Panc1 (cell line): ENCODE measurements around the gene P2RX3. TPM values are rescaled to one million over a fixed set of nuclear protein-coding genes. Genes with fewer than 3 reads are reported as not detected.

Source experiments
- ATAC-seq: fragments of 200-7000 bp; cut with Tn5 transposase; 2 replicates; pipeline ENCODE4 v1.9.1; 2020; ENCODE audit warnings: mild to moderate bottlenecking, moderate library complexity
- BruUV-seq: library from RNA; stranded (reverse); fragments of 400-500 nt; replicated peaks from 2 replicates; lab custom pipeline; 2021; lab: Mats Ljungman, UMichigan
- CTCF ChIA-PET: fragments of 300-600 bp; sonication (Branson Sonifier 250); formaldehyde crosslinking; loops from one replicate; lab custom pipeline; 2022; ENCODE audit warnings: antibody characterized with exemption; lab: Charles Lee
- POLR2A ChIA-PET: fragments of 300-600 bp; sonication (Branson Sonifier 250); formaldehyde crosslinking; loops from one replicate; lab custom pipeline; 2022; ENCODE audit warnings: antibody characterized with exemption; lab: Charles Lee
- DNase-seq: peaks from one replicate; pipeline ENCODE4 v3.0.0-alpha.2; 2010; ENCODE audit warnings: low read depth, low spot score
- H3K27ac ChIP-seq: 2 replicates; pipeline ENCODE4 v1.5.1; 2011; ENCODE audit warnings: mild to moderate bottlenecking, low read length, inconsistent platforms
- H3K27me3 ChIP-seq: fragments of 200-500 bp; sonication (Bioruptor generic); 2 replicates; pipeline ENCODE4 v1.6.0; 2014; ENCODE audit warnings: low read length, inconsistent platforms; ENCODE audit not compliant: control insufficient read depth, insufficient read depth
- H3K36me3 ChIP-seq: fragments of 200-500 bp; sonication (Bioruptor generic); 2 replicates; pipeline ENCODE4 v1.5.1; 2014; ENCODE audit warnings: inconsistent platforms, mild to moderate bottlenecking, low read length, moderate library complexity; ENCODE audit not compliant: control insufficient read depth, insufficient read depth
- H3K4me1 ChIP-seq: 2 replicates; pipeline ENCODE4 v1.5.1; 2011; ENCODE audit warnings: inconsistent platforms, mild to moderate bottlenecking, low read length, moderate library complexity; ENCODE audit not compliant: control insufficient read depth, insufficient read depth
- H3K4me3 ChIP-seq, 2 experiments: 2 replicates each; pipeline ENCODE4 v1.5.1; 2011 to 2012; ENCODE audit warnings: low read depth in 2 of 2, low read length in 2 of 2, mild to moderate bottlenecking in 2 of 2, inconsistent platforms in 1 of 2, moderate library complexity in 1 of 2
- H3K9me3 ChIP-seq: fragments of 200-500 bp; sonication (Bioruptor generic); 2 replicates; pipeline ENCODE4 v1.5.1; 2014; ENCODE audit warnings: low read depth, mild to moderate bottlenecking, inconsistent platforms, low read length, moderate library complexity; ENCODE audit not compliant: control insufficient read depth, insufficient read depth
- POLR2AphosphoS5 ChIP-seq: IDR thresholded peaks from 2 replicates; pipeline ENCODE4 v1.6.1; 2012; ENCODE audit warnings: mild to moderate bottlenecking, low read depth, low read length, moderate library complexity
- SIN3A ChIP-seq: IDR thresholded peaks from 2 replicates; pipeline ENCODE4 v1.6.1; 2012; ENCODE audit warnings: low read depth, mild to moderate bottlenecking, low read length, moderate library complexity, borderline replicate concordance; ENCODE audit not compliant: insufficient read depth
- TCF7L2 ChIP-seq: IDR thresholded peaks from 2 replicates; pipeline ENCODE4 v1.6.1; 2011; ENCODE audit warnings: mild to moderate bottlenecking, low read depth, low read length, inconsistent platforms
- in situ Hi-C: cut with HindIII; loops from 2 replicates; pipeline ENCODE4 v1.10.0; 2016; ENCODE audit warnings: low sequenced_read_pairs, low pct_unique_long_range_greater_than_20kb
- intact Hi-C: fragments of 100-400 bp; cut with micrococcal nuclease; formaldehyde crosslinking; loops from one replicate; pipeline ENCODE4 v1.10.0; 2022; ENCODE audit not compliant: unreplicated experiment
- total RNA-seq: library from RNA; stranded (reverse); gene quantifications from one replicate; pipeline ENCODE4 v1.2.1, GENCODE V29; 2021; ENCODE audit not compliant: unreplicated experiment
- TF ChIP-seq, protein P1 (sequence below): fragments of 450-650 bp; IDR thresholded peaks from 2 replicates; pipeline ENCODE4 v1.5.1; 2017; ENCODE audit warnings: mild to moderate bottlenecking
- TF ChIP-seq, protein P2 (sequence below), 2 experiments: IDR thresholded peaks; 2 replicates each; pipeline ENCODE4 v1.6.1; 2011 to 2012; ENCODE audit warnings: low read depth in 2 of 2, control low read depth in 1 of 2, low read length in 1 of 2, mild to moderate bottlenecking in 1 of 2, moderate library complexity in 1 of 2; ENCODE audit not compliant: insufficient read depth in 1 of 2

Gene P2RX3
- total RNA-seq, 1 experiment from 2014 or later = not detected

DNA sequence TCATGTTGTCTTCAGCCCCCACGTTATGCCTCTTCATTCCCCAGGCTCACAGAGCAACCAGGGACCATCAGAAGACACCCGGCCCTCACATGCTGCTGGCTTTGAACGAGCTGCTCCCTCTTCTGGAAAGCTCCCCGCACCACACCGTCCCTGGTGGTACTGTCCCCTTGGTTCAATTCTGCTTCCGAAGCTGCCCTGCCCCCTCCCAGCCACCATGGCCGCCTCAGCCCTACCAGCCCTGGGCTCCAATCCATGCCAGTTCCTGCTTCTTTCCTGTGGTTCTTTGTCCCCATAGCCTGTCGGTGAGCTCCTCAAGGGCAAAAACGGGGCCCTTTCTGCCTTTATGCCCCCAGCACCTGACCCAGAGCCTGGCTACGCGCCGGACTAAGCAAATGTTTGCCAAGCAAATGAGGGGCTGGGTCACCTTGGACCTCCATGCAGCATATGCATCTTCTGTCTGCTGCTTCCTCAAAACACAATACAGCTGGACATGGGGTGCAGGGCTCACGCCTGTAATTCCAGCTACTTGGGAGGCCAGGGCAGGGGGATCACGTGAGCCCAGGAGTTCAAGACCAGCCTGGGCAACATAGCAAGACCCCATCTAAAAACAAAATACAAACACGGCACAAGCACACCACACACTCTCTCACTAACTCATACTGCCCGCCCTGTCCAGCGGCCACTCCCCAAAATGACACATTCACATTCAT lies 34.7 kb upstream of the P2RX3 start:
- Histone ChIP-seq H3K27ac (no peak overlapping the region), H3K9me3 (peaks cover 4% of the 10 kb centered on the region; the same call in 1 of the 2 replicates), H3K27me3 (no peaks in the 10 kb centered on the region), H3K4me3 (no peak overlapping the region), H3K36me3 (no peaks in the 10 kb centered on the region), H3K4me1 (peaks cover 6% of the 10 kb centered on the region)
- ChIA-PET POLR2A (interaction anchor here (0.6 kb wide), 1 partner anchor 75 kb away, joined by 4 read pairs; no protein-coding TSS in a partner anchor), CTCF (no interaction called here)
- ATAC-seq = no peak
- intact Hi-C loops (no loop called here), in situ Hi-C loops (no loop called here)
- no TSS peak for BruUV-seq
- no peak for DNase-seq
- no peak for TF ChIP-seq POLR2AphosphoS5
- TF ChIP-seq SIN3A = no peak
- TF ChIP-seq, protein P1, sequence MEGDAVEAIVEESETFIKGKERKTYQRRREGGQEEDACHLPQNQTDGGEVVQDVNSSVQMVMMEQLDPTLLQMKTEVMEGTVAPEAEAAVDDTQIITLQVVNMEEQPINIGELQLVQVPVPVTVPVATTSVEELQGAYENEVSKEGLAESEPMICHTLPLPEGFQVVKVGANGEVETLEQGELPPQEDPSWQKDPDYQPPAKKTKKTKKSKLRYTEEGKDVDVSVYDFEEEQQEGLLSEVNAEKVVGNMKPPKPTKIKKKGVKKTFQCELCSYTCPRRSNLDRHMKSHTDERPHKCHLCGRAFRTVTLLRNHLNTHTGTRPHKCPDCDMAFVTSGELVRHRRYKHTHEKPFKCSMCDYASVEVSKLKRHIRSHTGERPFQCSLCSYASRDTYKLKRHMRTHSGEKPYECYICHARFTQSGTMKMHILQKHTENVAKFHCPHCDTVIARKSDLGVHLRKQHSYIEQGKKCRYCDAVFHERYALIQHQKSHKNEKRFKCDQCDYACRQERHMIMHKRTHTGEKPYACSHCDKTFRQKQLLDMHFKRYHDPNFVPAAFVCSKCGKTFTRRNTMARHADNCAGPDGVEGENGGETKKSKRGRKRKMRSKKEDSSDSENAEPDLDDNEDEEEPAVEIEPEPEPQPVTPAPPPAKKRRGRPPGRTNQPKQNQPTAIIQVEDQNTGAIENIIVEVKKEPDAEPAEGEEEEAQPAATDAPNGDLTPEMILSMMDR = no peak
- TF ChIP-seq, protein P2, sequence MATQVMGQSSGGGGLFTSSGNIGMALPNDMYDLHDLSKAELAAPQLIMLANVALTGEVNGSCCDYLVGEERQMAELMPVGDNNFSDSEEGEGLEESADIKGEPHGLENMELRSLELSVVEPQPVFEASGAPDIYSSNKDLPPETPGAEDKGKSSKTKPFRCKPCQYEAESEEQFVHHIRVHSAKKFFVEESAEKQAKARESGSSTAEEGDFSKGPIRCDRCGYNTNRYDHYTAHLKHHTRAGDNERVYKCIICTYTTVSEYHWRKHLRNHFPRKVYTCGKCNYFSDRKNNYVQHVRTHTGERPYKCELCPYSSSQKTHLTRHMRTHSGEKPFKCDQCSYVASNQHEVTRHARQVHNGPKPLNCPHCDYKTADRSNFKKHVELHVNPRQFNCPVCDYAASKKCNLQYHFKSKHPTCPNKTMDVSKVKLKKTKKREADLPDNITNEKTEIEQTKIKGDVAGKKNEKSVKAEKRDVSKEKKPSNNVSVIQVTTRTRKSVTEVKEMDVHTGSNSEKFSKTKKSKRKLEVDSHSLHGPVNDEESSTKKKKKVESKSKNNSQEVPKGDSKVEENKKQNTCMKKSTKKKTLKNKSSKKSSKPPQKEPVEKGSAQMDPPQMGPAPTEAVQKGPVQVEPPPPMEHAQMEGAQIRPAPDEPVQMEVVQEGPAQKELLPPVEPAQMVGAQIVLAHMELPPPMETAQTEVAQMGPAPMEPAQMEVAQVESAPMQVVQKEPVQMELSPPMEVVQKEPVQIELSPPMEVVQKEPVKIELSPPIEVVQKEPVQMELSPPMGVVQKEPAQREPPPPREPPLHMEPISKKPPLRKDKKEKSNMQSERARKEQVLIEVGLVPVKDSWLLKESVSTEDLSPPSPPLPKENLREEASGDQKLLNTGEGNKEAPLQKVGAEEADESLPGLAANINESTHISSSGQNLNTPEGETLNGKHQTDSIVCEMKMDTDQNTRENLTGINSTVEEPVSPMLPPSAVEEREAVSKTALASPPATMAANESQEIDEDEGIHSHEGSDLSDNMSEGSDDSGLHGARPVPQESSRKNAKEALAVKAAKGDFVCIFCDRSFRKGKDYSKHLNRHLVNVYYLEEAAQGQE (IDR thresholded peaks at IDR 0.05; ENCODE audit: insufficient read depth in 1 of 2, low read depth in 2 of 2, low read length in 1 of 2) = no peak
- TF ChIP-seq TCF7L2 = no peak

DNA sequence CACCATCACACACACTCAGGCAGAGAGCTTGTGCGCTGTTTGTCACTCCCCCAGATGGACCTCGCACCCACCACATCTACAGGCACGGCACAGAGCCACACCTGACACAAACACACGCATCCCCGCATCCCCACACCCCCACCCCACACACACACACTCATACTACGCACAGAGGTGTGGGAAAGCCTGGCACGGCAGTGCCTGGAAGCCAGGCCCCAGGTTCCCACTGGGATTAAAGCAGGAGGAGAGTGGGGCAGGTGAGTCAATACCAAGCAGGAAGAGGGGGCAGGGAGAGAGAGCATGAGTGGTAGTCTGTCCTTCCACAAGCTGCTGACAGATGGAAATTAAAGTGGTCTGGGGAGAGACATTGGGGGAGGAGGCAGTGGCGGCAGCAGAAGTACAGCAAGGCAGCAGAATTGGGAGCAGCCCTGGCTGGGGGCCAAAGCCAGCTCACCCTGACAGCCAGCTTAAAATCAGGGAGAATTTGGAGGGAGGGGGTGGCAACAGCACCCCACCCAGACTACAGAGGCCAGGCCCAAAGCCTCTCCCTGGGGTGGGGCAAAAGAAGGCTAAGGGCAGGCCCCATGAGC lies 34.1 kb upstream of the P2RX3 start:
- no peak for ATAC-seq
- no peaks in the 10 kb centered on the region for H3K27me3 ChIP-seq
- H3K4me3 ChIP-seq = no peak overlapping the region
- in situ Hi-C loops (no loop called here), intact Hi-C loops (no loop called here)
- ChIA-PET CTCF (no interaction called here), POLR2A (no interaction called here)
- no peak for DNase-seq
- no peaks in the 10 kb centered on the region for H3K36me3 ChIP-seq
- peaks cover 6% of the 10 kb centered on the region for H3K4me1 ChIP-seq
- no peak for TF ChIP-seq TCF7L2
- TF ChIP-seq, protein P1 = no peak
- no peak for TF ChIP-seq POLR2AphosphoS5
- no peak for TF ChIP-seq SIN3A
- TF ChIP-seq, protein P2 (IDR thresholded peaks at IDR 0.05; ENCODE audit: insufficient read depth in 1 of 2, low read depth in 2 of 2, low read length in 1 of 2) = no peak
- H3K9me3 ChIP-seq = peaks cover 4% of the 10 kb centered on the region; the same call in 1 of the 2 replicates
- H3K27ac ChIP-seq = no peak overlapping the region
- no TSS peak for BruUV-seq
